T-helper 2 cell treated with Interferon-gamma antibody and Interleukin-4, amounts not matched to agents 5 μg/mL and 100 μg/mL, for 36 hours (primary cell): ENCODE data around the gene KCNQ2.

Experiments used
- DNase-seq: peaks from one replicate; pipeline ENCODE4 v3.0.0; 2021; ENCODE audit warnings: low spot score
- H3K27ac Mint-ChIP-seq: one replicate; pipeline ENCODE4 v1.8.0; 2021; ENCODE audit warnings: mild to moderate bottlenecking, mixed read lengths
- H3K27me3 Mint-ChIP-seq: one replicate; pipeline ENCODE4 v1.8.0; 2021; ENCODE audit warnings: low read depth, mixed read lengths
- H3K36me3 Mint-ChIP-seq: one replicate; pipeline ENCODE4 v1.8.0; 2021; ENCODE audit warnings: low read depth, mixed read lengths
- H3K4me1 Mint-ChIP-seq: one replicate; pipeline ENCODE4 v1.8.0; 2021; ENCODE audit warnings: low read depth, mixed read lengths
- H3K4me3 Mint-ChIP-seq: one replicate; pipeline ENCODE4 v1.8.0; 2022; ENCODE audit warnings: mild to moderate bottlenecking, moderate library complexity, mixed read lengths
- H3K9me3 Mint-ChIP-seq: one replicate; pipeline ENCODE4 v1.8.0; 2021; ENCODE audit warnings: mixed read lengths

The KCNQ2 gene

DNA sequence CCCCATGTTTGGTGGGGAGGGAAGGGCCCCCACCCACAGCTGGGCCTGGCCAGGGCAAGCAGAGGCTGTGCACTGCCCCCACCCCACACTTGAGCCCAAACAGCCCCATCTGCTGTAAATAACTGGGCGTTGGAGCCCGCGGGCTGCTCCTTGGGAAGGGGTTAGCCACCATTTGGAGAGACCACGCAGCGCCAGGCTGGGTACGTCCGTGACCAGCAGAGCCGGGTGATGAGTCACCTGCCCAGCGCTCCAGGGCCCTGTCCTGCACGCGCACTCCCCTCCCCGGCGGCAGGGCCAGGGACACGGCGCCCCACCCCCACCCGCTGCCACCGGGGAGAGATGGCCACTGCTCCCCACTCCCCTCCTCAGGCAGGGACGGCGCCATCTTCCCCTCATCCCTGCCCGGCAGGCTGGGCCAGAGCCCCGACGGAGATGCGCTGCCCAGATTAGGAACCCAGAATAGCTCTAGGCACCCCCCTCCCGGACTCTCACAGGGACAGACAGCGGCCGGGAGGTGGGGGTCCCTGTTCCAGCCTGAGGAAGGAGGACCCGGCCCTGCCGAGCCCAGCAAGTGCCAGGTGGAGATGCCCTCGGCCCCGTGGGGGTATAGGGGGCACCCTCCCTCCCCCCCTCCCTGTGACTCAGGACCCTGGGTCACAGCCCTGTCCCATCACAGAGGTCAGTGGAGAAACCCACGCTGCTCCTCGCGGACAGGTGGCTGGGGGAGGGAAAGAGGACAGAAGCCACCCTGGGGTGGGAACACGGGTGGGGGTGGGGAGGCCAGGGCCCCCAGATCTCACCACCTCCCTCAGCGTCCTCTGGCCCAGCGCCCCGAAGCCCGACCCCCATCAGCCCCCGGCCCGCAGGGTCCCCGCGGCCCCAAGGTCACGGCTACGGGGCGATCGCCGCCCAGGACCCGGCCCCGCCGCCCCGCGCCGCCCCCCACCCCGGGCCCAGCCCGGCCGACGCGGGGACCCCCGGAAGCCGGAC lies 25.8 kb upstream of the KCNQ2 start:
- no peak overlapping the region for H3K27ac Mint-ChIP-seq
- no peak overlapping the region for H3K4me3 Mint-ChIP-seq
- DNase-seq = no peak

DNA sequence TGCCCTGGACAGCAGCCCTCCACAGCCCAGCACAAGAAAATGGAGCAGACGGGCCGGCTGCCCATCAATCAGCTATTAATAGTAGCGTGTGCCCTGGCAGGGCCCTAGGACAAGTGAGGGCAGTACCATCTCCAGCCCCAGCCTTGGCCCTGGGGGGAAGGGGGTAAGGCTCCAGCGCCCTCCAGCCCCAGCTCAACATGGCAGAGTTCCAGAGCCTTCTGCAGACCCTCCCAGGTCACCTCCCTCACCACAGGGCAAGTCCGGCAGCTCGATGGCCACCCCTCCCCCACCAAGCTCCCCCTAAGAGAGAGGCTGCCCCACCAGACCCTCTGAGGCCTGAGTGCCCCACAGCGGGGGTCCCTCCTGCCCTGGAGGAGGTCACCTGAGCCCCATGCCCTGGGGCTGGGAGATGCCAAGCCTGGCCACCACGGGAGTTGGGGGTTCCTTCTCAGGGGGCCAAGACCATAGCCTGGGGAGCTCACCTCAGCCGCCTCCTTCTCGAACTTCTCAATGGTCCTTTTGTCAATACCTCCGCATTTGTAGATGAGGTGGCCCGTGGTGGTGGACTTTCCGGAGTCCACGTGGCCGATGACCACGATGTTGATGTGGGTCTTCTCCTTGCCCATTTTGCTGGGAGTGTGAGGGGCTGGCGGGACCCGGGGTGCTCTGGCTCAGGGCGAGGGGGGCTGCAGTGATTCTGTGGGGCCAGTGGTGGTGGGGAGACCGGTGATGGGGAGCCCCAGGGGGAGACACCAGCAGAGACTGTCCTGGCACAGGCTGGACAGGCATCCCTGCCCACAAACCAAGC lies 24.9 kb upstream of the KCNQ2 start:
- Mint-ChIP-seq H3K9me3 (no peaks in the 10 kb centered on the region), H3K4me3 (peak overlapping the region; percentile 12), H3K4me1 (no peaks in the 10 kb centered on the region), H3K27me3 (peaks cover 25% of the 10 kb centered on the region), H3K27ac (no peak overlapping the region), H3K36me3 (no peaks in the 10 kb centered on the region)
- DNase-seq = no peak

More for the DNA sequence above, 25.8 kb upstream of the KCNQ2 start:
- H3K9me3 Mint-ChIP-seq = no peaks in the 10 kb centered on the region
- no peaks in the 10 kb centered on the region for H3K36me3 Mint-ChIP-seq
- no peaks in the 10 kb centered on the region for H3K4me1 Mint-ChIP-seq
- H3K27me3 Mint-ChIP-seq = peaks cover 25% of the 10 kb centered on the region

GRCh38 chr20:63496596-63497120 lies 24.2 kb upstream of the KCNQ2 start:
- H3K27ac Mint-ChIP-seq = no peak overlapping the region
- no peaks in the 10 kb centered on the region for H3K36me3 Mint-ChIP-seq
- no peaks in the 10 kb centered on the region for H3K4me1 Mint-ChIP-seq
- peaks cover 25% of the 10 kb centered on the region for H3K27me3 Mint-ChIP-seq
- H3K9me3 Mint-ChIP-seq = no peaks in the 10 kb centered on the region
- H3K4me3 Mint-ChIP-seq = peak overlapping the region; percentile 12
- no peak for DNase-seq

GRCh38 chr20:63495741-63496595 lies 23.5 kb upstream of the KCNQ2 start:
- Mint-ChIP-seq H3K4me3 (peak overlapping the region; percentile 56), H3K4me1 (no peaks in the 10 kb centered on the region), H3K9me3 (no peaks in the 10 kb centered on the region), H3K27ac (no peak overlapping the region), H3K36me3 (no peaks in the 10 kb centered on the region), H3K27me3 (peaks cover 23% of the 10 kb centered on the region)
- peak; percentile 51 for DNase-seq

DNA sequence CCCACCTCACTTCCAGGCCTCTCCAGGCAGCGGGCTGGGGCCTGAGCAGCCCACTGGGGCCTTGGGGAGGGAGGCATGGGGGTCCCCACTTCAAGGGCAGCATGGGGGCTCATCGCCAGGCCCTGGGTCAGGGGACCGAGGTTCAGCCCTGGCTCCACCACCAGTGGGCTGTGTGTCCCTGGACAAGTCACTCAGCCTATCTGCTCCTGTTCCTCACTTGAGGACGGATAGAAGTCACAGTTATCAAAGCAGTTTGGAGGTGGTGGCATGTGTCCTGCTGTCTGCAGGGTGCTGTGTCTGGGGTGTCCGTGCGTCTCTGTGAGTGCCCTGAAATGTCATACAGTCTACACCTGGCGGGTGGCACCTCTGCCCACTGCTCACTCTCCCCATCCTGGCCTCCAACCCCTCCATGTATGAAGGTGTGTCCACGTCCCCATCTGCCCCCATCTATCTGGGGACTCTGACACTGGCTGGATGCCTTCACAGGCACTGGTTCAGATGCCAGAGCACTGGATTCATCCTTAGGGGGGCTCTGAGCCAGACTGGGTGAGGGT lies 22.8 kb upstream of the KCNQ2 start:
- Mint-ChIP-seq H3K27ac (no peak overlapping the region), H3K27me3 (peaks cover 18% of the 10 kb centered on the region), H3K9me3 (no peaks in the 10 kb centered on the region), H3K36me3 (no peaks in the 10 kb centered on the region), H3K4me3 (no peak overlapping the region), H3K4me1 (no peaks in the 10 kb centered on the region)
- DNase-seq = no peak

- Mint-ChIP-seq H3K27me3 (peaks cover 18% of the 10 kb centered on the region), H3K4me3 (no peak overlapping the region), H3K27ac (no peak overlapping the region), H3K4me1 (no peaks in the 10 kb centered on the region), H3K36me3 (no peaks in the 10 kb centered on the region), H3K9me3 (no peaks in the 10 kb centered on the region)
- DNase-seq = no peak
These were observed 22.1 kb upstream of the KCNQ2 start for GRCh38 chr20:63494420-63495166.

- H3K27ac Mint-ChIP-seq = no peak overlapping the region
- no peaks in the 10 kb centered on the region for H3K9me3 Mint-ChIP-seq
- no peaks in the 10 kb centered on the region for H3K4me1 Mint-ChIP-seq
- H3K36me3 Mint-ChIP-seq = no peaks in the 10 kb centered on the region
- peaks cover 23% of the 10 kb centered on the region for H3K27me3 Mint-ChIP-seq
- DNase-seq = no peak
- no peak overlapping the region for H3K4me3 Mint-ChIP-seq
These were observed 21.6 kb upstream of the KCNQ2 start for GRCh38 chr20:63494084-63494419.

DNA sequence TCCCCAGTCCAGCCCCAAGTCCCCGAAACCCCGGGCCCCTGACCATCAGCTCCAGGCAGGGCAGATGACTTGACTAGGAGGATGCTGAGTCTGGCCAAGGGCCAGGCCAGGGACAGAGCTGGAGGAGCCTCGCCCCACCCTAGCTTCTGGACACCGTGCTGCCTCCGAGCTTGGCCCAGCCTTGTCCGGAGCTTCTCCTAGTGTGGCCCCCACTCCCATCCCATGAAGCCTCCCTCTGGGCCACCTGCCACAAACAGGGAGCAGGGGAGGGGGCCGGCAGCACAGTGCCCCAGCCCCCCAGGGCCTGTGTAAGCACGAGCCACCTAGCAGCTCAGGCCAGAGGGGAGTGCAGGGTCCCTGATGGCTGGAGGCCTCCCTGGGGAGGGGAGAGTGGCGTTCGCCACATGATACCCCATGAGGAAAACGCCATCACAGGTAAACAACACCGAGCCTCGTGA lies 21.1 kb upstream of the KCNQ2 start:
- H3K4me3 Mint-ChIP-seq = no peak overlapping the region
- H3K27me3 Mint-ChIP-seq = peaks cover 23% of the 10 kb centered on the region
- H3K36me3 Mint-ChIP-seq = no peaks in the 10 kb centered on the region
- no peaks in the 10 kb centered on the region for H3K9me3 Mint-ChIP-seq
- H3K4me1 Mint-ChIP-seq = no peaks in the 10 kb centered on the region
- DNase-seq = no peak
- H3K27ac Mint-ChIP-seq = no peak overlapping the region

GRCh38 chr20:63492982-63493381 lies 20.5 kb upstream of the KCNQ2 start:
- Mint-ChIP-seq H3K4me3 (no peak overlapping the region), H3K4me1 (no peaks in the 10 kb centered on the region), H3K27ac (no peak overlapping the region), H3K36me3 (no peaks in the 10 kb centered on the region), H3K9me3 (no peaks in the 10 kb centered on the region), H3K27me3 (peaks cover 21% of the 10 kb centered on the region)
- DNase-seq = no peak

DNA sequence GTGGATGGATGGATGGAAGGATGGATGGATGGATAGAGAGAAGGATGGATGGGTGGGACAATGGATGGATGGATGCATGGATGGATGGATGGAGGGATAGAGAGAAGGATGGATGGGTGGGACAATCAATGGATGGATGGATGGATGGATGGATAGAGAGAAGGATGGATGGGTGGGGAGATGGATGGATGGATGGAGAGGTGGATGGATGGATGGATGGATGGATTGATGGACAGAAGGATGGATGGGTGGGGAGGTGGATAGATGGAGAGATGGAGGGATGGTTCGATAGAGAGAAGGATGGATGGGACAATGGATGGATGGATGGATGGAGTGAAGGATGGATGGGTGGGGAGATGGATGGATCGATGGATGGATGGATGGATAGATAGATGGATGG lies 20.1 kb upstream of the KCNQ2 start:
- peaks cover 19% of the 10 kb centered on the region for H3K27me3 Mint-ChIP-seq
- H3K4me1 Mint-ChIP-seq = no peaks in the 10 kb centered on the region
- H3K27ac Mint-ChIP-seq = no peak overlapping the region
- H3K9me3 Mint-ChIP-seq = no peaks in the 10 kb centered on the region
- H3K36me3 Mint-ChIP-seq = no peaks in the 10 kb centered on the region
- H3K4me3 Mint-ChIP-seq = no peak overlapping the region
- no peak for DNase-seq

DNA sequence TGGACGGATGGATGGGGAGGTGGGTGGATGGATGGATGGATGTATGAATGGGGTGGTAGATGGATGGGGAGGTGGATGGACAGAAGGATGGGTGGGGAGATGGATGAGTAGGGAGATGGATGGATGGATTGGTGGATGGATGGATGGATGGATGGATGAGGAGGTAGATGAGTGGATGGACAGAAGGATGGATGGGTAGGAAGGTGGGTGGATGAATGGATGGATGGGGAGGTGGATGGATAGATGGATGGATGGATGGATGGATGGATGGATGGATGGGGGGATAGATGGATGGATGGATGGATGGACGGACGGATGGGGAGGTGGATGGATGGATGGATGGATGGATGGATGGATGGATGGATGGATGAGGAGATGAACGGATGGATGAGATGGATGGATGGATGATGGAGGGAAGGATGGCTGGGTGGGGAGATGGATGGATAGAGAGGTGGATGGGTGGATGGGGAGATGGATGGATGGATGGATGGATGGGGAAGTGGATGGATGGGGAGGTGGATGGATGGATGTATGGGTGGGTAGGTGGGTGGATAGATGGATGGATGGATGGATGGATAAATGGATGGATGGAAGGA lies 19.3 kb upstream of the KCNQ2 start:
- Mint-ChIP-seq H3K4me1 (no peaks in the 10 kb centered on the region), H3K27me3 (peaks cover 17% of the 10 kb centered on the region), H3K9me3 (no peaks in the 10 kb centered on the region), H3K36me3 (no peaks in the 10 kb centered on the region), H3K27ac (no peak overlapping the region), H3K4me3 (no peak overlapping the region)
- no peak for DNase-seq

- Mint-ChIP-seq H3K4me1 (no peaks in the 10 kb centered on the region), H3K4me3 (no peak overlapping the region), H3K9me3 (no peaks in the 10 kb centered on the region), H3K27ac (no peak overlapping the region), H3K27me3 (peaks cover 10% of the 10 kb centered on the region), H3K36me3 (no peaks in the 10 kb centered on the region)
- DNase-seq = no peak
These were observed 18.6 kb upstream of the KCNQ2 start for GRCh38 chr20:63491078-63491477.
